Lung (tissue), 12 donors: ENCODE data around the gene HOXB3. TPM values are rescaled to one million over a fixed set of nuclear protein-coding genes. Genes with fewer than 3 reads are reported as not detected.

ENCODE experiments used
- ATAC-seq: fragments of 200-7000 bp; cut with Tn5 transposase; one replicate; pipeline ENCODE4 v1.9.1; 2020; ENCODE audit warnings: moderate number of reproducible peaks; ENCODE audit not compliant: insufficient read depth, low FRiP score
- DNase-seq, 3 donors: peaks; one replicate each; pipeline ENCODE4 v3.0.0-alpha.2; 2013 to 2017
- H3K27ac ChIP-seq, 2 donors: one replicate each; pipeline ENCODE4 v1.5.1; 2013; ENCODE audit warnings: mild to moderate bottlenecking in 2 of 2, moderate library complexity in 2 of 2, control low read depth in 1 of 2, inconsistent platforms in 1 of 2, low read depth in 1 of 2, low read length in 1 of 2
- H3K27me3 ChIP-seq, 3 donors: one replicate each; pipeline ENCODE4 v1.5.1; 2013; ENCODE audit warnings: low read length in 2 of 3; ENCODE audit not compliant: control insufficient read depth in 3 of 3, insufficient read depth in 3 of 3
- H3K36me3 ChIP-seq, 4 donors: one replicate each; pipeline ENCODE4 v1.5.1; 2013; ENCODE audit warnings: low read length in 4 of 4, mild to moderate bottlenecking in 1 of 4, moderate library complexity in 1 of 4; ENCODE audit not compliant: control insufficient read depth in 4 of 4, insufficient read depth in 4 of 4
- H3K4me1 ChIP-seq, 5 donors: one replicate each; pipeline ENCODE4 v1.5.1; 2013; ENCODE audit warnings: low read length in 5 of 5, mild to moderate bottlenecking in 2 of 5, moderate library complexity in 1 of 5; ENCODE audit not compliant: control insufficient read depth in 5 of 5, insufficient read depth in 5 of 5
- H3K4me3 ChIP-seq: one replicate; pipeline ENCODE4 v1.5.1; 2013; ENCODE audit warnings: mild to moderate bottlenecking, control low read depth, moderate library complexity
- H3K9ac ChIP-seq, 2 donors: one replicate each; pipeline ENCODE4 v1.5.1; 2013; ENCODE audit warnings: low read length in 2 of 2, control low read depth in 1 of 2; ENCODE audit not compliant: insufficient read depth in 1 of 2
- H3K9me3 ChIP-seq, 4 donors: one replicate each; pipeline ENCODE4 v1.5.1; 2013; ENCODE audit warnings: low read length in 3 of 4, mild to moderate bottlenecking in 1 of 4, moderate library complexity in 1 of 4; ENCODE audit not compliant: control insufficient read depth in 4 of 4, insufficient read depth in 3 of 4
- CTCF ChIP-seq: IDR thresholded peaks from 2 replicates; pipeline ENCODE4 v1.5.1; 2012; ENCODE audit warnings: mild to moderate bottlenecking; ENCODE audit errors: control extremely low read depth, extremely low read depth
- whole genome bisulfite sequencing, 2 donors: extraction: QIAGEN DNeasy Blood & Tissue Kit; methylation state at CpG; one replicate each; pipeline ENCODE4 v1.1.7; 2013; 5-methylcytosine and 5-hydroxymethylcytosine counted together
- polyA plus RNA-seq, 2 donors: library from polyadenylated mRNA; stranded (reverse); fragments of 200-250 nt; gene quantifications; one replicate each; pipeline ENCODE4 v1.2.1, GENCODE V29; 2013
- total RNA-seq, 2 donors: library from RNA; depleted of rRNA in 1 of 2; stranded (reverse); fragments of >200 nt in 1 of 2; gene quantifications; one replicate each; pipeline ENCODE4 v1.2.1, GENCODE V29; 2014 to 2021
- donor health status: control.
- donor health status: control.
- donor health status: Bipolar disorder and iron deficiency.
- donor health status: healthy.
- donor health status: DM: yes; HTN: yes; CAD: no.

HOXB3 gene
- total and polyA plus RNA-seq, 4 donors: 1.9 to 21.1 (median 6.7) TPM

GRCh38 chr17:48563385-48563838 lies 26.6 kb downstream of the HOXB3 start:
- Histone ChIP-seq H3K27ac (peak overlapping the region in 1 of 2 donors; percentile 13), H3K27me3 (peaks cover 4 to 61% (median 7%) of the 10 kb centered on the region in 3 donors), H3K36me3 (peaks cover 0 to 25% (median 8%) of the 10 kb centered on the region in 4 donors), H3K9me3 (peaks cover 0 to 3% (median 0%) of the 10 kb centered on the region in 4 donors), H3K4me1 (peaks cover 0 to 90% (median 21%) of the 10 kb centered on the region in 5 donors), H3K4me3 (no peak overlapping the region), H3K9ac (peak overlapping the region; percentile 39 to 95)
- peak in 1 of 3 donors; percentile 62 for DNase-seq
- ATAC-seq: no peak
- no peak for TF ChIP-seq CTCF
- 64 to 76% methylated on average over 6 of the region's 6 CpGs for WGBS, 2 donors

- H3K27me3 ChIP-seq: peaks cover 4 to 57% (median 7%) of the 10 kb centered on the region in 3 donors
- H3K9me3 ChIP-seq: peaks cover 0 to 3% (median 0%) of the 10 kb centered on the region in 4 donors
- peaks cover 0 to 89% (median 21%) of the 10 kb centered on the region in 5 donors for H3K4me1 ChIP-seq
- no peak for TF ChIP-seq CTCF
- H3K27ac ChIP-seq: peak overlapping the region in 1 of 2 donors; percentile 13
- H3K4me3 ChIP-seq: no peak overlapping the region
- H3K9ac ChIP-seq: peak overlapping the region; percentile 39 to 95
- DNase-seq (no peak), ATAC-seq (no peak)
- WGBS, 2 donors: 57 to 68% methylated on average over 5 of the region's 5 CpGs
- peaks cover 0 to 29% (median 8%) of the 10 kb centered on the region in 4 donors for H3K36me3 ChIP-seq
Observed at GRCh38 chr17:48562934-48563333, 27.1 kb downstream of the HOXB3 start.

- ATAC-seq (no peak), DNase-seq (peak in 2 of 3 donors; percentile 31 to 70)
- peaks cover 0 to under 1% (median 0%) of the 10 kb centered on the region in 4 donors for H3K9me3 ChIP-seq
- WGBS, 2 donors: 51 to 62% methylated on average over 15 of the region's 15 CpGs
- H3K4me1 ChIP-seq: peaks cover 0 to 89% (median 16%) of the 10 kb centered on the region in 5 donors
- peaks cover 4 to 51% (median 7%) of the 10 kb centered on the region in 3 donors for H3K27me3 ChIP-seq
- peaks cover 0 to 29% (median 8%) of the 10 kb centered on the region in 4 donors for H3K36me3 ChIP-seq
- TF ChIP-seq CTCF: no peak
- no peak overlapping the region for H3K4me3 ChIP-seq
- no peak overlapping the region for H3K27ac ChIP-seq
- H3K9ac ChIP-seq: peak overlapping the region; percentile 39 to 95
Observed at GRCh38 chr17:48561884-48562810, 27.9 kb downstream of the HOXB3 start.
